Measurements from ENCODE around the gene CCDC85C. TPM values are rescaled to one million over a fixed set of nuclear protein-coding genes. Genes with fewer than 3 reads are reported as not detected.

The CCDC85C gene
- total RNA-seq, 2 experiments from 2014 or later: 5.8 to 7.5 TPM

- Histone ChIP-seq H3K36me3 (ENCODE audit: insufficient read depth, low read length) (no peaks in the 10 kb centered on the region), H3K27ac (ENCODE audit: low read depth in 1 of 2, low read length in 2 of 2) (no peak overlapping the region), H3K9me3 (ENCODE audit: control insufficient read depth in 1 of 2, insufficient read depth in 1 of 2, low read length in 2 of 2) (no peaks in the 10 kb centered on the region), H3K27me3 (ENCODE audit: control insufficient read depth in 1 of 2, insufficient read depth in 2 of 2, low read length in 2 of 2) (no peaks in the 10 kb centered on the region), H3K4me3 (ENCODE audit: low read length) (no peak overlapping the region), H3K4me1 (ENCODE audit: insufficient read depth, low read length) (no peaks in the 10 kb centered on the region)
- intact Hi-C loops (cut with DNase I, micrococcal nuclease): no loop called here
- H3K27me3 Mint-ChIP-seq: no peaks in the 10 kb centered on the region
- no peak for TF ChIP-seq CTCF (IDR thresholded peaks at IDR 0.05)
- H3K27ac Mint-ChIP-seq: no peak overlapping the region
- peaks cover 8% of the 10 kb centered on the region for H3K4me1 Mint-ChIP-seq (ENCODE audit: low read depth)
- no peak for ATAC-seq (ENCODE audit: poor library complexity)
- H3K9me3 Mint-ChIP-seq: no peaks in the 10 kb centered on the region
- no peak overlapping the region for H3K4me3 Mint-ChIP-seq
- POLR2A ChIA-PET: no interaction called here
- CTCF ChIA-PET: interaction anchor here (0.6 kb wide), 1 partner anchor 1812 kb away, joined by 3 read pairs; no protein-coding TSS in a partner anchor
- no peak for DNase-seq
- H3K36me3 Mint-ChIP-seq (ENCODE audit: low read depth): no peaks in the 10 kb centered on the region
These were observed 19.2 kb downstream of the CCDC85C start for GRCh38 chr14:99584823-99585222.

GRCh38 chr14:99581938-99582337 lies 22.1 kb downstream of the CCDC85C start:
- no peaks in the 10 kb centered on the region for H3K36me3 Mint-ChIP-seq (ENCODE audit: low read depth)
- H3K4me3 Mint-ChIP-seq: no peak overlapping the region
- H3K9me3 Mint-ChIP-seq: no peaks in the 10 kb centered on the region
- Histone ChIP-seq H3K9me3 (ENCODE audit: control insufficient read depth in 1 of 2, insufficient read depth in 1 of 2, low read length in 2 of 2) (no peaks in the 10 kb centered on the region), H3K27me3 (ENCODE audit: control insufficient read depth in 1 of 2, insufficient read depth in 2 of 2, low read length in 2 of 2) (no peaks in the 10 kb centered on the region), H3K36me3 (ENCODE audit: insufficient read depth, low read length) (no peaks in the 10 kb centered on the region), H3K4me3 (ENCODE audit: low read length) (no peak overlapping the region), H3K27ac (ENCODE audit: low read depth in 1 of 2, low read length in 2 of 2) (no peak overlapping the region), H3K4me1 (ENCODE audit: insufficient read depth, low read length) (no peaks in the 10 kb centered on the region)
- H3K27me3 Mint-ChIP-seq: no peaks in the 10 kb centered on the region
- intact Hi-C loops (cut with DNase I, micrococcal nuclease): no loop called here
- H3K27ac Mint-ChIP-seq: no peak overlapping the region
- ChIA-PET CTCF (no interaction called here), POLR2A (no interaction called here)
- ATAC-seq (ENCODE audit: poor library complexity): no peak
- no peak for DNase-seq
- H3K4me1 Mint-ChIP-seq (ENCODE audit: low read depth): no peaks in the 10 kb centered on the region
- TF ChIP-seq CTCF (IDR thresholded peaks at IDR 0.05): no peak

- Histone ChIP-seq H3K27ac (ENCODE audit: low read depth in 1 of 2, low read length in 2 of 2) (no peak overlapping the region), H3K36me3 (ENCODE audit: insufficient read depth, low read length) (no peaks in the 10 kb centered on the region), H3K27me3 (ENCODE audit: control insufficient read depth in 1 of 2, insufficient read depth in 2 of 2, low read length in 2 of 2) (no peaks in the 10 kb centered on the region), H3K4me3 (ENCODE audit: low read length) (no peak overlapping the region), H3K4me1 (ENCODE audit: insufficient read depth, low read length) (no peaks in the 10 kb centered on the region), H3K9me3 (ENCODE audit: control insufficient read depth in 1 of 2, insufficient read depth in 1 of 2, low read length in 2 of 2) (no peaks in the 10 kb centered on the region)
- Mint-ChIP-seq H3K4me3 (no peak overlapping the region), H3K27me3 (no peaks in the 10 kb centered on the region), H3K4me1 (ENCODE audit: low read depth) (no peaks in the 10 kb centered on the region), H3K27ac (no peak overlapping the region), H3K9me3 (no peaks in the 10 kb centered on the region), H3K36me3 (ENCODE audit: low read depth) (no peaks in the 10 kb centered on the region)
- no peak for DNase-seq
- TF ChIP-seq CTCF (IDR thresholded peaks at IDR 0.05): no peak
- POLR2A ChIA-PET: no interaction called here
- ATAC-seq (ENCODE audit: poor library complexity): no peak
- CTCF ChIA-PET: no interaction called here
- intact Hi-C loops (cut with DNase I, micrococcal nuclease): no loop called here
These were observed 22.6 kb downstream of the CCDC85C start for GRCh38 chr14:99581374-99581773.
